ENCODE data around the gene JAKMIP2.

GRCh38 chr5:147667363-147667762 is 115.2 kb downstream of the JAKMIP2 start:
- TF ChIP-seq POLR2AphosphoS5 (IDR thresholded peaks at IDR 0.05; ENCODE audit: low read depth, low read length) (no peak), CTCF (IDR thresholded peaks at IDR 0.05) (no peak), REST (IDR thresholded peaks at IDR 0.05; ENCODE audit: insufficient read depth in 1 of 2, low read depth in 2 of 2, low read length in 1 of 2) (no peak), TCF7L2 (IDR thresholded peaks at IDR 0.05; ENCODE audit: low read depth, low read length) (no peak)

Measured in Panc1 (cell line).